GM19324 (cell line): ENCODE results near the gene TRPM2.
"Not testable (repeated sequence)": the region's sequence is repeated elsewhere in the genome, so short reads cannot be mapped to it uniquely, and the experiment has no call there.

Experiments used
- ATAC-seq: cut with Tn5 transposase; IDR thresholded peaks from one replicate; pipeline ENCODE4 v1.9.1; 2021; ENCODE audit warnings: mild to moderate bottlenecking, moderate library complexity; ENCODE audit not compliant: unreplicated experiment, low FRiP score

TRPM2 gene

GRCh38 chr21:44351535-44352252 lies 1.7 kb upstream of the TRPM2 start:
- ATAC-seq = no peak

GRCh38 chr21:44352253-44352860 lies 1.1 kb upstream of the TRPM2 start:
- no peak for ATAC-seq

GRCh38 chr21:44354001-44354405 lies 582 bp downstream of the TRPM2 start:
- ATAC-seq = no peak

- ATAC-seq = no peak
These were observed 1.7 kb downstream of the TRPM2 start for GRCh38 chr21:44354775-44355771.

- no peak for ATAC-seq
These were observed 2.7 kb downstream of the TRPM2 start for GRCh38 chr21:44356160-44356559.

GRCh38 chr21:44356636-44357035 lies 3.2 kb downstream of the TRPM2 start:
- no peak for ATAC-seq

GRCh38 chr21:44357064-44357837 lies 3.8 kb downstream of the TRPM2 start:
- ATAC-seq = no peak

GRCh38 chr21:44359396-44359795 lies 6.0 kb downstream of the TRPM2 start:
- no peak for ATAC-seq

- no peak for ATAC-seq
These were observed 6.7 kb downstream of the TRPM2 start for GRCh38 chr21:44360159-44360558.

- not testable (repeated sequence) for ATAC-seq
These were observed 8.5 kb downstream of the TRPM2 start for GRCh38 chr21:44361903-44362302.

- ATAC-seq = no peak
These were observed 9.9 kb downstream of the TRPM2 start for GRCh38 chr21:44363278-44363677.

GRCh38 chr21:44364151-44365053 lies 11.0 kb downstream of the TRPM2 start:
- ATAC-seq = no peak

- no peak for ATAC-seq
These were observed 12.0 kb downstream of the TRPM2 start for GRCh38 chr21:44365251-44365966.

GRCh38 chr21:44365967-44366585 lies 12.7 kb downstream of the TRPM2 start:
- ATAC-seq = no peak

GRCh38 chr21:44366586-44367211 lies 13.3 kb downstream of the TRPM2 start:
- ATAC-seq = no peak

- no peak for ATAC-seq
These were observed 15.5 kb downstream of the TRPM2 start for GRCh38 chr21:44368711-44369446.
